GM19467 (cell line): ENCODE results near the gene GFPT1.
"Not testable (repeated sequence)": the region's sequence is repeated elsewhere in the genome, so short reads cannot be mapped to it uniquely, and the experiment has no call there.

ENCODE experiments used
- ATAC-seq: cut with Tn5 transposase; IDR thresholded peaks from one replicate; pipeline ENCODE4 v1.9.1; 2021; ENCODE audit warnings: mild to moderate bottlenecking, moderate library complexity; ENCODE audit not compliant: unreplicated experiment

The GFPT1 gene

DNA sequence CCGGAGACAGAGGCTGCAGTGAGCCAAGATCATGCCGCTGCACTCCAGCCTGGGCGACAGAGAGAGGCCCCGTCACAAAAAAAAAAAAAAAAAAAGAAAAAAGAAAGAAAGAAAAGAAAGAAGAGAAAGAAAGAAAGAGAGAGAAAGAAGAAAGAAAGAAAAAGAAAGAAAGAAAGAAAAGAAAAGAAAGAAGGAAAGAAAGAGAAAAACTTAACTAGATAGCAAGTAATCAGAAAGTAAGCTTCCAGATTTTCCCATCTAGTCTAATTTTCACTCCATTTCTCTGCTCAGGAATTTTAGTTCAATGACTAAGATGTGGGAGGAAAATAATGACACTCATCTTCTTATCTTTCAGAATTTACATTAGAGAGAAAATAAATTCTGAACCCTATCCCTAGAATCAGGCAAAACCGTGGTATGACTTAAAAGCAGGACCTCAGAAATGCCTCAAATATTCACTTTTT lies 2.4 kb downstream of the GFPT1 start:
- ATAC-seq, result no peak

DNA sequence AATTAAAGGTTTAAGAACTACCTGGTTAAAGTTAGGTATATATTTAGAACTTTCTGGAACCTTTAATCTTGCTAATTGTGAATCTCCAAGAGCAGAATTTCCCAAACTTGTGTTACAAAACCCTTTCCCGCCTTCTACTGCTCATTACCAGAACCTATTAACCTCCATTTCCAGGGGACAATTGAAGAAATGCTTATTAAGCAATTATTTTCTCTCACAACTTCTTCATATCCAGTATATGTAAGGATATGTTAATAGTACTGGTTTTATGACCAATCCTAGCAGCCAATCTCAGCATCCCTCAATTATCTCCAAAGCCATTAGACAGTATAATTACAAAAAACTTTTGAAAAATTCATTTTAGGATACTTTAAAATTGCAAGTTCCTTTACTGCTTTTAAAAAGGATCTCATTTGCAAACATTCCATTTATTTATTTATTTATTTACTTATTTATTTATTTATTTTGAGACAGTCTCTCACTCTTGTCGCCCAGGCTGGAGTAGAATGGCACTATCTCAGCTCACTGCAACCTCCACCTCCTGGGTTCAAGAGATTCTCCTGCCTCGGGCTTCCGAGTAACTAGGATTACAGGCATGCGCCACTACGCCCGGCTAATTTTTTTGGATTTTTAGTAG lies 3.7 kb downstream of the GFPT1 start:
- no peak for ATAC-seq

DNA sequence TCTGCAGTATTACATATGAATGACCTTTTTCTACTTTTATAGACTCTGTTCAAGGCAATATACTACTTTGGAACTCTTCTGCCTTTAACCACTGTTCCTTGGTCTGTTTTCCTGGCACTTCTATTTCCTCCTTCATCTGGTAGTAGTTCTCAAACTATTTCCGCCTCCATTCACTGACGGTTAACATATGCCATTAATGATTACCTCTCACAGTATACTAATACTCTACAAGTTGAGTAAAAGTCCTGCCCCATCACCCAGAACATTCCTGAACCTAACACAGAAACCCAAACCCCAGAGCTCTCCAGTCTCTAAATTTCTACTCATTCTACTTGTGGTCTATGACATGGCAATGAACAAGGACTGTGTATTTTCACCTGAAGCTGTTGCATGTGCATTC lies 4.5 kb downstream of the GFPT1 start:
- no peak for ATAC-seq

DNA sequence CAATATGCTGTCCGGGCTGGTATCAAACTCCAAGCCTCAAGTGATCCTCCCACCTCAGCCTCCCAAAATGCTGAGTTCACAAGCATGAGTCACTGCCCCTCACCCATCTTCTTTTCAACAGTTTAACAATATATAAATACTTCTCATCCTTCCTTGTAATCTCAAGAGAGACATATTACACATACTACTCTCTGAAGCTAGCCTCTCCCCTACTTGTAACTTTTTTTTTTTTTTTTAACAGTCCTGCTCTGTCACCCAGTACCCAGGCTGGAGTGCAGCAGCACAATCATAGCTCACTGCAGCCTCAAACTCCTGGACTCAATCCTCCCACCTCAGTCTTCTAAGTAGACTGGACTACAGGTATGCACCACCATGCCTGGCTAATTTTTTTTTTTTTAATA lies 5.7 kb downstream of the GFPT1 start:
- ATAC-seq, result no peak

DNA sequence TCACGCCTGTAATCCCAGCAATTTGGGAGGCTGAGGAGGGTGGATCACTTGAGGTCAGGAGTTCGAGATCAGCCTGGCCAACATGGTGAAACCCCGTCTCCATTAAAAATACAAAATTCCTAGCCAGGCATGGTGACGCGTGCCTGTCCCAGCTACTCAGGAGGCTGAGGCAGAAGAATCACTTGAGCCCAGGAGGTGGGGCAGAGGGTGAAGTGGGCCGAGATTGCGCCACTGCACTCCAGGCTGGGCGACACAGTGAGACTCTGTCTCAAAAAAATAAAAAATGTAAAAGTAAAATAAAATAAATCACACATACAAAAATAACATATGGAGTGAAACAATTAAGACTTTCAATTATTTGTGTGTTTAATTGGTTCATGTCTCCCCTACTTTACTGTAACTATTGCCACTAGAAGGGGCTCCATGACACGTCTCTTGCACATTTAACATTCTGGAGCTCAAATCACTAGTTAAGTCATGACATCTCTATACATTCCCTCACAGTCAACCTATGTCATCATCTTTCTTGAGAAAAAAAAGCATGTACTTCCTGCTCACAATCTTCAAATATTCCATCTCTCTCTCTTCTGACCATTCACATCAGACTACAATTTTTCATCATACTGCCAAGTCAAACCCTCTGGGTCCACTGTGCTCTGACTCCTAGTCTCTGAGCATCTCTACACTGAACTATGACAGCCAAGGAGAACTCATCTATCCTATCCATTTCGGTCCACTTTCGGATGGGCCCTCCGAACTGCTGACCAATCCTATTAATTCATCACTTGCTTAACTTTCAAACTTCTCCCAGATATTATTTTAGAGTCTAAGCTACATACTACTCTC lies 6.7 kb downstream of the GFPT1 start:
- no peak for ATAC-seq

DNA sequence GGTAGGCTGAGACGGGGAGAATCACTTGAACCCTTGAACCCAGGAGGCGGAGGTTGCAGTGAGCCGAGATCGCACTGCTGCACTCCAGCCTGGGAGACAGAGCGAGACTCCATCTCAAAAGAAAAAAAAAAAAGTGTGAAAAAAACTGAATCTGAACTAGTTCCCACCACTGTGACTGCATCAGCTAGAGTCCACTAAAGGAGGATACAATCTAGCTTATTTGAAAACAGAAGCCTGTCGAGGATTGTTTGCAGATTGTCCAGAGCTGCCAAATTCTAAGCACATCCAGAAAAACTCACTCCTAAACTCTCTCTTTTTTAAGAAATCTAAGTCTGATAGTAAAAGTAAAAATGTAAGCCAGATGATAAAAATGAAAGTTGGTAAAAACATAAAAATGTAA lies 10.6 kb downstream of the GFPT1 start:
- ATAC-seq, result no peak

DNA sequence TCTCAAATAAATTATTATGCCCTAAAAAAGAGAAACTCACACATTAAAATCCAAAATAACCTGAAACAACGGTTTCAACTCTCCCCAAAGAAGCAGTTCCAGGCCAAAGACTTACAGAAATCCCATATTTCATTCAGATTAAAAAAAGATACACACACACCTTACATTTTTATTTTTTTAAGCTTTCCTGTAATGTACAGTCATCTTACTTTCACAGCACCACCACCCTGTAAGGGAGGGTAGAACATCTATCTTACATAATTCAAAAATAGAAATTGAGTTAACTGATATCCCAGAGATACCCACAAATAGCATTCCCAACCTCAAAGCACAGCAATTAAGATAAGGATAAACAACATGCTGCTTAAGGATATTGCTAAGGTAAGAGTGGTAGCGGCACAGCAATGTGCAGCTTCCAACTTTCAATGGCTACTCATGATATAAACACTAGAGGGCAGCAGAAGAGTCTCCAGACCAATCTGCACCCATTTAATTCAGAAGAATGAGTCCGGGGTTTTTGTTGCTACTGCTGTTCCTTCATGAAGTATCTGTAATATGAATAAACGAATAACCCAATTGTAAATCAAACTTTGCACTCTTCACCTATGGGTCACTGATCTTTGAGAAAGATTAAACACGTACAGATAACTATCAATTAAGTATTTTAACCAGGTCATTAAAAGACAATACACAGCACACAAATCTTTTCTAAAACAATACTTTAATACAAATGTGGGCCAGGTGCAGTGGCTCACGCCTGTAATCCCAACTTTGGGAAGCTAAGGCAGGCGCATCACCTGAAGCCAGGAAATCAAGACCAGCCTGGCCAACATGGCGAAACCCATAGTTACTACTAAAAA lies 11.3 kb downstream of the GFPT1 start:
- no peak for ATAC-seq

DNA sequence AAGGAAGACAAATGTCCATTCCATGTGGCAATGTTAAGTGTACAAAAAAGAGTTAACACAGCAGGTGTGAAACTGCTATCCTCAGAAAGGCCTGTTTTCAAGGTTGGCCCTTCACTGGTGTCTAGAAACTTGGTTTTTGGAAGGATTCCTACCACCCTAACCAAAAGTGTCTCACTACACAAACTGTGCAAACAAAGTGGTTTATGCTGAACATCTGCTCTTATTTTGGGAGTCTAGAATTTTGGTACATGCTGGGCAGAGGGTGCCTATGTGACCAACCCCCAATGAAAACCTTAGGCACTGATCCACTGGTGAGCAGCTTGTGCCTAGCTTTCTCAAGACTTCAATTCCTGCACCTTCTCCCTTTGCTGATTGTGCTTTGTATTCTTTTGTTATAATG lies 14.3 kb downstream of the GFPT1 start:
- ATAC-seq, result no peak

DNA sequence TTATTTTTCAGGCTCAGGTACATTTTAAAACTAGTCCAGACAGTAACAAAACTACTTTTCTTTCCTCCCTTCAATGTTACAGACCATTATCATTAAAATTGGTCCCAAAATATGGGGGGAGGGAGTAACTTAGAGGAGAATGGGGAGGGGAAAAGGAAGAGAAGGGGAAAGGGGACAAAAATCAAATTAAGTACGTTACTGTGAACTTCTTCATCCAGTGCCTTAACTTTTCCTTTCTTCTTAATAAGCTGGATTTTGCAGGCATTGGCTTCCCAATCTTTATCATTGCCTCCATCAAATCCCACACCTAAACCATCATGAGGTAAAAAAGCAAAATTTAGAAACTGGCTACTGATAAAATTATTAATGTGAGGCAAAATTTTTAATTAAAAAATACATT lies 17.2 kb downstream of the GFPT1 start:
- no peak for ATAC-seq

DNA sequence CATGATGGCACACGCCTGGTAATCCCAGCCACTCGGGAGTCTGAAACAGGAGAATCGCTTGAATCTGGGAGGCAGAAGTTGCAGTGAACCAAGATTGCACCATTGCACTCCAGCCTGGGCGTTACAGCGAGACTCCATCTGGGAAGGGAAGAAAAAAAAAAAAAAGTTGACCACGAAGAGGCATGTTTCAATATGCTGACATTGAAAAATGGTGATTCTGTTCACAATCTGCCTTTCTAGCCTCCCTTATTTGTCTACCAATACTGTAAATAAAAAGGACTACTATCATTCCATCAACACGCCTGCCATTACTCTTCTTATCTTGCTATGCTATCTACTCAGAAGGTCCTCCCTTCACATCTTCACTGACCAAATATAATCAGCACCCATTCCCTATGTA lies 18.4 kb downstream of the GFPT1 start:
- no peak for ATAC-seq

DNA sequence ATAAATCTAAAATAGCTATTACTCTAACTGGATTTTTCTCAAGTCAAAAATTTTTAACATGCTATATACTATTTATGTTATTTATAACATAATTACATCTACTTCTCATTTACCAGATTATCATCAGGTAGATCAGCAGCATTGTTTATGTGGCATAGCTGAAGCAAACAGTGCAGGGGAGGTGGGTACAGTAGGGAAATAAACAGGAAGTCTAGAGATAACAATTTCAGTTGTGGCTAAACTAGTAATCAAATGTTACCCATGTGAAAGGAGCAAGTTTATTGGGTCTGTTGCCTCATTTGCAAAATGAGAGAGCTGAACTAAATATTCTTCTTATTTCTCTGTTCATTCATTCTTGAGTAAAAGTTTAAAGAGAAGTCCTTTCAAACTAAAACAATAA lies 27.7 kb downstream of the GFPT1 start:
- ATAC-seq, result no peak

DNA sequence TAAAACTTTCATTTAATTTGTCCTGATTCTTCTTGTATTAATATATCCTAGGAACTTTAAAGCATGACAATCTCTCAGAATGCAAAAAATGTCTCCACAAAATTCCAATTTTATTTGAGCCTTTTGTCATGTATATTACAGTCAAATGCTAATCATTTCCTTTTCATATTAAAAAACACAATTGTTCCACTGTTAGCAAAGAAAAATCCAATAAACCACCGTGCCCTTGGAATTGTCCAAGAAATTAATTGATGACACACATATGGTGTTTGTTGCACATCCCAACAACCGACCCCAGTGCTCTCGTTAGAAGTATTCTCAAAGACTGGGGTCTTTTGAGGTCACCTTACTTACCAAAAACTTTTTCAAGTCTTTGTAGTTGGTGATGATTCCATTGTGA lies 28.1 kb downstream of the GFPT1 start:
- ATAC-seq, result no peak

DNA sequence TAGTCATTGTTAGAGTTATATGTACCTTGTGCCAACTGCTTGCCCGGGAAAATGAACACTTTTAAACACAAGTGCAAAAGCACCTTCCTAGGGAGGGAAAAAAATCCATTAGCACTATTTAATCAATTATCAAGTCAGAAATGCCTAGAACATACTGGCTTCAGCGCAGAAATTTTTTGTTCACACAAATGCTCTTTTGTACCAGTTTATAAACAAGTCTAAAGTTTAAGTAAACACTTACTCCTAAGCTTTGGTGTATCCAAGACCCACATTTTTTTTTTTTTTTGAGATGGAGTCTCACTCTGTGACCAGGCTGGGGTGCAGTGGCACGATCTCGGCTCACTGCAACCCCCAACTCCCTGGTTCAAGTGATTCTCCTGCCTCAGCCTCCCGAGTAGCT lies 30.6 kb downstream of the GFPT1 start:
- ATAC-seq, result no peak

DNA sequence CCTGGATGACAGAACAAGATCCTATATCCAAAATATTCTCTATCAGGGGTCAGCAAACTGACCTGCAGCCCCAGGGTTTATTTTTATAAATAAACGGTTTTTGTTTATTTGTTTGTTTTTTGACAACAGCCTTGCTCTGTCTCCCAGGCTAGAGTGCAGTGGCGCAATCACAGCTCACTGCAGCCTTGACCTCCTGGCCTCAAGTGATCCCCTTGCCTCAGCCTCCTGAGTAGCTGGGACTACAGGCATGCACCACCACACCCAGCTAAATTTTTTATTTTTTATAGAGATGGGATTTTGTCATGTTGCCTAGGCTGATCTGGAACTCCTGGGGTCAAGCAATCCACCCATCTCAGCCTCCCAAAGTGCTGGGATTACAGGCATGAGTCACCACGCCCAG lies 32.1 kb downstream of the GFPT1 start:
- not testable (repeated sequence) for ATAC-seq

DNA sequence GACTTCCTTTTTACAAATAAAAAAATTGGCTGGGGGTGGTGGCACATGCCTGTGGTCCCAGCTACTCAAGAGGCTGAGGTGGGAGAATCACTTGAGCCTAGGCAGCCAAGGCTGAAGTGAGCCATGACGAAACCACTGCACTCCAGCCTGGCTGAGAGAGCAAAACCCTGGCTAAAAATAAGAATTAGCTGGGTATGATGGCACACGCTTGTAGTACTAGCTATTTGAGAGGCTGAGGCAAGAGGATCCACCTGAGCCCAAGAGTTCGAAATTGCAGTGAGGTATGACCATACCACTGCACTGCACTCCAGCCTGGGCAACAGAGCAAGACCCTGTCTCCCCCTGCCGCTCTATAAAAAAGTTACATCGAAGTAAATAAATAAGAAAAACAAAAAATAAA lies 33.7 kb downstream of the GFPT1 start:
- ATAC-seq, result no peak

DNA sequence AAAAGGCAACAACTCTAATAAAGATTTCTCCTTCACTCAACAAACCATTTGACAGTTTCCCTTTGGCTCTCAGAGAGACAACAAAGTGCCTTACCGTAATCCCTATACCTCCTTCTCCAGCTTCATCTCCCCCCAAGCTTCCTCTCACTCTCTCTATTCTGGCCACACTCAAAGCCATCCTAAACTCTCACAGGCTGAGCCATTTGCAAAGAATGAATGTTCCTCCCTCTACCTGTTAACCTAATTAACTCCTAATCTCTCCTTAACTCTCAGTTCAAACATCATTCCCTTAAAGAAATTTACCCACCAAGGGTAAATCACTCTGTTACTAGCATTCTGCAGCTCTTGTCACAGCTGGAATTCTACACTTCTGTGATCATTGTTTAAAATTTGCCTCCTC lies 38.2 kb downstream of the GFPT1 start:
- no peak for ATAC-seq

DNA sequence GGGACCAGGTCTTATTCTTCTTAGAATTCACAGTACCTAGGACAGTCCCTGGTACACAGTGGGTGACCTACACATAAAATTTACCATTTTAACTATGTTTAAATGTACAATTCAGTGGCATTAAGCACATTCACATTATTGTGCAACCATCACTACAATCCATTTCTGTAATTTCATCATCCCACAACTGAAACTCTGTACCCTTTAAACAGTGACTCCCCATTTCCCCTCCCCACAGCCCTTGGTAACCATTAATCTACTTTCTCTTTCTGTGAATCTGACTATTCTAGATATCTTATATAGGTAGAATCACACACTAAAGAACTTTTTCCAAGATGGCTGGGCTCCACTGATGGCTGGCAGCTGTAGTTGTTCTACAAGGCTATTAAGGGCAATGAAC lies 41.6 kb downstream of the GFPT1 start:
- peak; percentile 88 for ATAC-seq

DNA sequence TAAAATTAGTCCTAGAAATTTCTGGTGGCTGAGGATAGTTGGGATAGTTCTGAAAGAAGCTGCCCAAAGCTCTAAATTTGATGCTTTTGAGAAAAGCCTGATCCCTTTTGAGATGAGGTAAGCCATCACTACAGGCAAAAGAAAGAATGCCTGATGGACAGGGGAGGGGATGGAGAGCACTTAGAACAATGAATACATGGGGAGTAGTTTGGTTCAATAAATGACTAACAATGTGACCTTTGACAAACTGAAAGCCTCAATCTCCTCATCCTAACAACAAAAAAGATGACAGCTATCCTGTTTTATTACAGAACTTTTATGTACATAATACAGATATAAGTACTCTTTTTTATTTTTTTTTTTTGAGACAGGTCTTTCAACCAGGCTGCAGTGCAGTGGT lies 42.7 kb downstream of the GFPT1 start:
- ATAC-seq, result no peak

DNA sequence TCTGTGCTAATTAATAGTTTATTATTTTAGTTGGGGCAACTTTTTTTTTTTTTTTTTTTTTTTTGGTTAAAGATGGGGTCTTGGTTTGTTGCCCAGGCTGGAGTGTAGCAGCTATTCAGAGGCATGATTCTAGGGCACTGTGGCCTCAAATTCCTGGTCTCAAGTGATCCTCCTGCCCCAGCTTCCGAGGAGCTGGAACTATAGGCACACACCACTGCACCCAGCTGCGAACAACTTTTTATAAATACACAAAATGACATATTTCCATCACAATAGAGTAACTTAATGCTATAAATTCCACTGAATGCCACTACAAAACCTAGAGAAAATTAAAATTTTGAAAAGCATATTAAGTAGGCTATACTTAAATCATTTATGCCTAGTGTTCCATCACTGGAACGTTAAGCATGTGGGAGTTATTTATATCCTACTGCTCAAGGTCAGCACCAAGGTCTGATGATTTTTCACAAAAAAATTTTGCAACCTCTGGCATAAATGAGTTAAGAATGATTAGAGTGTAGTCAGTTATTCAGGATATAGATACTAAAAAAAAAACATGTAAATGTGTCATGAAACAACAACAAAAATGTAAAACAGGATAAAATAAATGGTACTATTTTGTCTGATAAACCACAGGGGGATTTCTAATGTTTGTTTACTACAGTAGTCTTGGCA lies 46.8 kb downstream of the GFPT1 start:
- ATAC-seq, result no peak

DNA sequence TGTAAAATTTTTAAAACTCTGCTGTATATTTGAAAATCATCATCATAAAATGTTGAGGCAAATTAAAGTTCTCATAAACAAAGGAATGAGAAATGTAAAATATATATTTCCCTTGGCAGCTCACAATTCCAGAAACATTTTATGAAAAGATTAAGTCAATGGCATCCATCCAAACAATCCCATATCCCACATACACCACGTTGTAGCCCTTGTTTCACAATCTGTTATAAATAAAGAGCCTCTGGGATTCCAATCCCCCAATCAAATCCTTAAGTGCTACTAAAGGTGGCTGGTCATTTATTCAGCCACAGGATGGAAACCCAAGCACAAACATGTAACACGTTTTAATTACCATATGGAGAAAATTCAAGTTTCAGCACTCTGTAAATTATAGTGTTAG lies 51.7 kb downstream of the GFPT1 start:
- ATAC-seq, result no peak

DNA sequence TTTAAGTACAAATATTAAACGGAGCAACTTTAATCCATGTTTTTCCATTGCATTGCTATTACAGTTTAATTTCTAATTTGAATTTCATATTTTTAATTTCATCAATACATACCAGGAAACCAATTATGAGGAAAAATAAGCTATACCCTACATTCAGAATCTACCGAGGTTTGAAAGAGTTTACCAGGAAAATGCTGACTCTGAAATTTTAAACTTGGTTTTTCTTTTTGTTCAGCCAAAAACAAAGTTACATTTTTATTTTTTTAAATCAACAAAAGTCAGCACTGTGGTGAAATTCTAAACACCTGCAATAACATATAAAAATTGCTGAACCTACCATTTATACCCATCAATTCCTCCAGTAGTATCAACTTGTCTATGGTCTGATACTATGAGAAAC lies 53.7 kb downstream of the GFPT1 start:
- ATAC-seq, result no peak
